ENCODE data around the gene SIRPA.

GRCh38 chr20:1915725-1916124, 20.5 kb downstream of the SIRPA start:
- TF ChIP-seq POLR2AphosphoS5 (IDR thresholded peaks at IDR 0.05; ENCODE audit: low read depth, low read length) (no peak), POLR2A (IDR thresholded peaks at IDR 0.05; ENCODE audit: low read depth, low read length) (no peak)

Measured in GM12892 (cell line).